Measurements from ENCODE around the gene STX5.
"Not testable (repeated sequence)": the region's sequence is repeated elsewhere in the genome, so short reads cannot be mapped to it uniquely, and the experiment has no call there.

STX5 gene

GRCh38 chr11:62855571-62856332 is 23.9 kb upstream of the STX5 start:
- intact Hi-C loops (cut with DNase I), result loop anchor here (5.0 kb wide), 1 partner anchor 63 kb away; the partner anchor contains the start of gene TMEM223
- peak; percentile 89 to 98 (median 95) for DNase-seq

GRCh38 chr11:62854825-62855570 is 23.1 kb upstream of the STX5 start:
- no peak for DNase-seq
- intact Hi-C loops (cut with DNase I), result loop anchor here (5.0 kb wide), 1 partner anchor 63 kb away; the partner anchor contains the start of gene TMEM223

GRCh38 chr11:62854013-62854824 is 22.4 kb upstream of the STX5 start:
- intact Hi-C loops (cut with DNase I), result no loop called here
- DNase-seq, result no peak

GRCh38 chr11:62853279-62853965 is 21.6 kb upstream of the STX5 start:
- no peak for DNase-seq
- intact Hi-C loops (cut with DNase I), result no loop called here

- intact Hi-C loops (cut with DNase I), result no loop called here
- no peak for DNase-seq
Measured at GRCh38 chr11:62852523-62853188, 20.8 kb upstream of the STX5 start.

- no peak for DNase-seq
- intact Hi-C loops (cut with DNase I), result no loop called here
Measured at GRCh38 chr11:62851807-62852522, 20.1 kb upstream of the STX5 start.

GRCh38 chr11:62850911-62851806 is 19.3 kb upstream of the STX5 start:
- intact Hi-C loops (cut with DNase I), result no loop called here
- DNase-seq, result no peak

GRCh38 chr11:62847767-62848314 is 16.0 kb upstream of the STX5 start:
- intact Hi-C loops (cut with DNase I), result no loop called here
- no peak for DNase-seq

GRCh38 chr11:62846177-62846576 is 14.3 kb upstream of the STX5 start:
- no peak for DNase-seq
- intact Hi-C loops (cut with DNase I), result no loop called here

- DNase-seq, result no peak
- intact Hi-C loops (cut with DNase I), result no loop called here
Measured at GRCh38 chr11:62844154-62844553, 12.3 kb upstream of the STX5 start.

- no peak for DNase-seq
- intact Hi-C loops (cut with DNase I), result no loop called here
Measured at GRCh38 chr11:62843466-62843865, 11.6 kb upstream of the STX5 start.

- DNase-seq; intact Hi-C loops (cut with DNase I): not testable (repeated sequence)
Measured at GRCh38 chr11:62842891-62843290, 11.0 kb upstream of the STX5 start.

- peak in 25 of 42 donors; percentile 5 to 52 (median 28) for DNase-seq
- intact Hi-C loops (cut with DNase I), result no loop called here
Measured at GRCh38 chr11:62842171-62842741, 10.4 kb upstream of the STX5 start.

- DNase-seq, result peak; percentile 72 to 96 (median 88)
- intact Hi-C loops (cut with DNase I), result no loop called here
Measured at GRCh38 chr11:62841361-62842170, 9.7 kb upstream of the STX5 start.

GRCh38 chr11:62840721-62841360 is 9.0 kb upstream of the STX5 start:
- intact Hi-C loops (cut with DNase I), result not testable (repeated sequence)
- DNase-seq, result peak in 41 of 42 donors; percentile 28 to 77 (median 61)

Measured in head of caudate nucleus (tissue), 42 donors.